ENCODE data around the gene KRT6B. TPM values are rescaled to one million over a fixed set of nuclear protein-coding genes. Genes with fewer than 3 reads are reported as not detected.

KRT6B gene
- total and polyA plus RNA-seq, 2 experiments from 2014 or later = not detected

GRCh38 chr12:52426034-52426433, 25.9 kb downstream of the KRT6B start (continued):
- TF ChIP-seq, protein P1, sequence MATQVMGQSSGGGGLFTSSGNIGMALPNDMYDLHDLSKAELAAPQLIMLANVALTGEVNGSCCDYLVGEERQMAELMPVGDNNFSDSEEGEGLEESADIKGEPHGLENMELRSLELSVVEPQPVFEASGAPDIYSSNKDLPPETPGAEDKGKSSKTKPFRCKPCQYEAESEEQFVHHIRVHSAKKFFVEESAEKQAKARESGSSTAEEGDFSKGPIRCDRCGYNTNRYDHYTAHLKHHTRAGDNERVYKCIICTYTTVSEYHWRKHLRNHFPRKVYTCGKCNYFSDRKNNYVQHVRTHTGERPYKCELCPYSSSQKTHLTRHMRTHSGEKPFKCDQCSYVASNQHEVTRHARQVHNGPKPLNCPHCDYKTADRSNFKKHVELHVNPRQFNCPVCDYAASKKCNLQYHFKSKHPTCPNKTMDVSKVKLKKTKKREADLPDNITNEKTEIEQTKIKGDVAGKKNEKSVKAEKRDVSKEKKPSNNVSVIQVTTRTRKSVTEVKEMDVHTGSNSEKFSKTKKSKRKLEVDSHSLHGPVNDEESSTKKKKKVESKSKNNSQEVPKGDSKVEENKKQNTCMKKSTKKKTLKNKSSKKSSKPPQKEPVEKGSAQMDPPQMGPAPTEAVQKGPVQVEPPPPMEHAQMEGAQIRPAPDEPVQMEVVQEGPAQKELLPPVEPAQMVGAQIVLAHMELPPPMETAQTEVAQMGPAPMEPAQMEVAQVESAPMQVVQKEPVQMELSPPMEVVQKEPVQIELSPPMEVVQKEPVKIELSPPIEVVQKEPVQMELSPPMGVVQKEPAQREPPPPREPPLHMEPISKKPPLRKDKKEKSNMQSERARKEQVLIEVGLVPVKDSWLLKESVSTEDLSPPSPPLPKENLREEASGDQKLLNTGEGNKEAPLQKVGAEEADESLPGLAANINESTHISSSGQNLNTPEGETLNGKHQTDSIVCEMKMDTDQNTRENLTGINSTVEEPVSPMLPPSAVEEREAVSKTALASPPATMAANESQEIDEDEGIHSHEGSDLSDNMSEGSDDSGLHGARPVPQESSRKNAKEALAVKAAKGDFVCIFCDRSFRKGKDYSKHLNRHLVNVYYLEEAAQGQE (IDR thresholded peaks at IDR 0.05; ENCODE audit: unreplicated experiment) = no peak
- TF ChIP-seq ZNF331 (CRISPR knock-in tag; IDR thresholded peaks at IDR 0.05; ENCODE audit: low read depth) = no peak
- TF ChIP-seq EZH2 (IDR thresholded peaks at IDR 0.05; ENCODE audit: low read depth, unreplicated experiment) = no peak
- no peak for TF ChIP-seq ZNF114 (CRISPR knock-in tag; IDR thresholded peaks at IDR 0.05)
- TF ChIP-seq, protein P2, sequence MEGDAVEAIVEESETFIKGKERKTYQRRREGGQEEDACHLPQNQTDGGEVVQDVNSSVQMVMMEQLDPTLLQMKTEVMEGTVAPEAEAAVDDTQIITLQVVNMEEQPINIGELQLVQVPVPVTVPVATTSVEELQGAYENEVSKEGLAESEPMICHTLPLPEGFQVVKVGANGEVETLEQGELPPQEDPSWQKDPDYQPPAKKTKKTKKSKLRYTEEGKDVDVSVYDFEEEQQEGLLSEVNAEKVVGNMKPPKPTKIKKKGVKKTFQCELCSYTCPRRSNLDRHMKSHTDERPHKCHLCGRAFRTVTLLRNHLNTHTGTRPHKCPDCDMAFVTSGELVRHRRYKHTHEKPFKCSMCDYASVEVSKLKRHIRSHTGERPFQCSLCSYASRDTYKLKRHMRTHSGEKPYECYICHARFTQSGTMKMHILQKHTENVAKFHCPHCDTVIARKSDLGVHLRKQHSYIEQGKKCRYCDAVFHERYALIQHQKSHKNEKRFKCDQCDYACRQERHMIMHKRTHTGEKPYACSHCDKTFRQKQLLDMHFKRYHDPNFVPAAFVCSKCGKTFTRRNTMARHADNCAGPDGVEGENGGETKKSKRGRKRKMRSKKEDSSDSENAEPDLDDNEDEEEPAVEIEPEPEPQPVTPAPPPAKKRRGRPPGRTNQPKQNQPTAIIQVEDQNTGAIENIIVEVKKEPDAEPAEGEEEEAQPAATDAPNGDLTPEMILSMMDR (conservative IDR thresholded peaks at IDR 0.05; ENCODE audit: low read depth in 2 of 2) = no peak
- no peak for TF ChIP-seq CREB1 (CRISPR knock-in tag; IDR thresholded peaks at IDR 0.05; ENCODE audit: low read depth)
- no peak for TF ChIP-seq NANOG (IDR thresholded peaks at IDR 0.05; ENCODE audit: borderline replicate concordance)
- TF ChIP-seq POLR2AphosphoS5 (IDR thresholded peaks at IDR 0.05; ENCODE audit: low read depth) = no peak

DNA sequence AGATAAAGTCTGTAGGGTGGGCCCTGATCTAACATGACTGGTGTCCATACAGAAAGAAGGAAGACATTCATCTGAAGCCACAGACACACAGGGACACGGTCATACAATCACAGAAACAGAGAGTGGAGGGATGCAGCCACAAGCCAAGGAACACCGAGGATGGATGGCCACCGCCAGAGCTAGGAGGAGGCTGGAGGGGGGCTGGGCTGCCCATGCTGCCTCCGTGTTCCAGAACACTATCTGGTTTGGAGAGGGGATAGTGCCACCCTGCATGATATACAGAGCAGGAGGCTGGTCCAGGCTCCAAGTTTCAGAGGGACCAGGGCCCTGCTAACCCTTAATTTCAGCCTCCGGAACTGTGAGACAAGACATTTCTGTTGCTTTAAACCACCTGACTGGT, 26.5 kb downstream of the KRT6B start:
- no peaks in the 10 kb centered on the region for H3K9me3 Mint-ChIP-seq
- H3K27ac Mint-ChIP-seq = no peak overlapping the region
- TF ChIP-seq JUNB (IDR thresholded peaks at IDR 0.05; ENCODE audit: unreplicated experiment) (no peak), ZNF331 (CRISPR knock-in tag; IDR thresholded peaks at IDR 0.05; ENCODE audit: low read depth) (no peak), ETS1 (IDR thresholded peaks at IDR 0.05) (no peak), STAT1 (IDR thresholded peaks at IDR 0.05; ENCODE audit: unreplicated experiment) (no peak), EZH2 (IDR thresholded peaks at IDR 0.05; ENCODE audit: low read depth, unreplicated experiment) (no peak), NANOG (IDR thresholded peaks at IDR 0.05; ENCODE audit: borderline replicate concordance) (no peak)
- TF ChIP-seq, protein P2 (conservative IDR thresholded peaks at IDR 0.05; ENCODE audit: low read depth in 2 of 2) = no peak

More for the DNA sequence above, 26.5 kb downstream of the KRT6B start:
- no peaks in the 10 kb centered on the region for H3K79me2 ChIP-seq (replicated peaks; ENCODE audit: insufficient read depth)
- Mint-ChIP-seq H3K4me1 (peaks cover 9% of the 10 kb centered on the region), H3K27me3 (ENCODE audit: insufficient read depth, low read depth, poor library complexity) (peaks cover 5% of the 10 kb centered on the region), H3K4me3 (no peak overlapping the region), H3K36me3 (ENCODE audit: low read depth) (no peaks in the 10 kb centered on the region)
- H3K9me2 ChIP-seq (ENCODE audit: insufficient read depth) = no peaks in the 10 kb centered on the region
- H3K4me1 ChIP-seq (ENCODE audit: insufficient read depth) = no peaks in the 10 kb centered on the region
- no peaks in the 10 kb centered on the region for H3K27me3 ChIP-seq (ENCODE audit: insufficient read depth)
- H3K27ac ChIP-seq (ENCODE audit: low read depth) = no peak overlapping the region
- no peak overlapping the region for H3K4me2 ChIP-seq
- DNase-seq (ENCODE audit: low spot score) (no peak), ATAC-seq (no peak)
- H2AFZ ChIP-seq = no peak overlapping the region
- H3K4me3 ChIP-seq = no peak overlapping the region
- no peaks in the 10 kb centered on the region for H3F3A ChIP-seq (replicated peaks; ENCODE audit: low read depth)
- H4K20me1 ChIP-seq (replicated peaks; ENCODE audit: insufficient read depth) = no peaks in the 10 kb centered on the region
- H3K36me3 ChIP-seq (ENCODE audit: insufficient read depth) = no peaks in the 10 kb centered on the region
